ENCODE measurements around the gene SLC35F6.
"Not testable (repeated sequence)": the region's sequence is repeated elsewhere in the genome, so short reads cannot be mapped to it uniquely, and the experiment has no call there.

Gene SLC35F6

GRCh38 chr2:26792720-26793119 lies 28.6 kb downstream of the SLC35F6 start:
- Histone ChIP-seq H3K36me3 (ENCODE audit: control insufficient read depth, insufficient read depth, low read length, severe bottlenecking) (no peaks in the 10 kb centered on the region), H3K4me3 (ENCODE audit: low read length) (no peak overlapping the region), H3K27me3 (replicated peaks; ENCODE audit: control insufficient read depth, insufficient read depth, low read length) (no peaks in the 10 kb centered on the region), H3K9me3 (ENCODE audit: control insufficient read depth, low read length) (peaks cover 6% of the 10 kb centered on the region), H3K9ac (ENCODE audit: low read length) (no peak overlapping the region), H3K4me1 (ENCODE audit: control insufficient read depth, insufficient read depth, low read length) (peaks cover 7% of the 10 kb centered on the region)
- DNase-seq (ENCODE audit: low read depth): no peak

- no peaks in the 10 kb centered on the region for H3K36me3 ChIP-seq (ENCODE audit: control insufficient read depth, insufficient read depth, low read length, severe bottlenecking)
- no peak overlapping the region for H3K9ac ChIP-seq (ENCODE audit: low read length)
- DNase-seq (ENCODE audit: low read depth): no peak
- H3K9me3 ChIP-seq (ENCODE audit: control insufficient read depth, low read length): peaks cover 6% of the 10 kb centered on the region
- H3K4me3 ChIP-seq (ENCODE audit: low read length): no peak overlapping the region
- H3K4me1 ChIP-seq (ENCODE audit: control insufficient read depth, insufficient read depth, low read length): peaks cover 7% of the 10 kb centered on the region
- H3K27me3 ChIP-seq (replicated peaks; ENCODE audit: control insufficient read depth, insufficient read depth, low read length): no peaks in the 10 kb centered on the region
Measured at GRCh38 chr2:26793518-26793917, 29.4 kb downstream of the SLC35F6 start.

DNA sequence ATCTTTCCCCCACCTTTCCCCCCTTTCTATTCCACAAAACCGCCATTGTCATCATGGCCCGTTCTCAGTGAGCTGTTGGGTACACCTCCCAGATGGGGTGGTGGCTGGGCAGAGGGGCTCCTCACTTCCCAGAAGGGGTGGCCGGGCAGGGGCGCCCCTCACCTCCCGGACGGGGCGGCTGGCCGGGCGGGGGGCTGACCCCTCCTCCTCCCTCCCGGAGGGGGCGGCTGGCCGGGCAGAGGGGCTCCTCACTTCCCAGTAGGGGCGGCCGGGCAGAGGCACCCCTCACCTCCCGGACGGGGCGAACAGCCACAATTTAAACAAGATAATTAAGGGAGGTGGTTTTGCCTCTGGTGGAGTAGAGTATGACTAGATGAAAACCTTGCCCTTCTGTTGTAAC lies 31.1 kb downstream of the SLC35F6 start:
- not testable (repeated sequence) for H3K9me3 ChIP-seq (ENCODE audit: control insufficient read depth, low read length); H3K36me3 ChIP-seq (ENCODE audit: control insufficient read depth, insufficient read depth, low read length, severe bottlenecking); H3K4me1 ChIP-seq (ENCODE audit: control insufficient read depth, insufficient read depth, low read length); H3K27me3 ChIP-seq (replicated peaks; ENCODE audit: control insufficient read depth, insufficient read depth, low read length); H3K9ac ChIP-seq (ENCODE audit: low read length); DNase-seq (ENCODE audit: low read depth); H3K4me3 ChIP-seq (ENCODE audit: low read length)

DNA sequence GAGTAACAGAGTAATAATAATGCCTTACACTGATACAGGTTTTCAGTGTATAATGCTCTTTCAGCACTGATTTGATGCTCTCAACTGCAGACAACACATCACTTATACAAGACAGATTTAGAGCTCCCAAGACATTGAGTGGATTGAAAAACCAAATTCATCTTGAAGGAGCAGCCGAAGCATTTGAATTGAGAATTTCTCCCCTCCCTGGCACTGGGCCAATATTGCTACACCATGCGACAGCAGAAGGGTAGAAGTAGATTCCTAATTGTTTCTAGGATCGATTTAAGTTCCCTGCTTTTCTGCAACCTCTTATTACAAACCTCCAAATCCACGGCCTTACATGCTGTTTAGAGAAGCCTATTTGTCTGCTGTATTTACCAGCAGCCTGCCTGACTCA lies 37.2 kb downstream of the SLC35F6 start:
- Histone ChIP-seq H3K27me3 (replicated peaks; ENCODE audit: control insufficient read depth, insufficient read depth, low read length) (no peaks in the 10 kb centered on the region), H3K4me1 (ENCODE audit: control insufficient read depth, insufficient read depth, low read length) (peaks cover 7% of the 10 kb centered on the region), H3K9me3 (ENCODE audit: control insufficient read depth, low read length) (no peaks in the 10 kb centered on the region), H3K4me3 (ENCODE audit: low read length) (no peak overlapping the region), H3K36me3 (ENCODE audit: control insufficient read depth, insufficient read depth, low read length, severe bottlenecking) (no peaks in the 10 kb centered on the region), H3K9ac (ENCODE audit: low read length) (no peak overlapping the region)
- no peak for DNase-seq (ENCODE audit: low read depth)

DNA sequence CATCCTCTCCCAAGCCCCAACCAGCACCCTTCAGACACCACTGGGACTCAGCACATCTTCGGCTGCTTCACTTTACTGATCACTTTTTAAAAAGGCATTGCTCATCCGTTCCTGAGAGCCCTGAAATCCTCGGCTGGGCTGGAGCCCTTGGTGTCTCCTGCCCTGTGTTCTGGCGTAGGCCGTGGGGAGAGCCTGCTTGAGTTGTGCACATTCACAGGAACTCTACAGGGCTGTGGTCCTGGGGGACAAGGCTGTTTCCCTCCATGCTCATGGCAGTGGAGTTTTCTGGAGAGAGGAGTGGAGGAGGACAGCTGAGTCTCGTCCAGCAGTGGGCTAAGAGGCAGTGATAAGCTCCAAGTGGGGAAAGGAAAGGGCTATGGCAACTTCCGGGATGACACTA lies 37.7 kb downstream of the SLC35F6 start:
- H3K36me3 ChIP-seq (ENCODE audit: control insufficient read depth, insufficient read depth, low read length, severe bottlenecking): no peaks in the 10 kb centered on the region
- H3K27me3 ChIP-seq (replicated peaks; ENCODE audit: control insufficient read depth, insufficient read depth, low read length): no peaks in the 10 kb centered on the region
- no peaks in the 10 kb centered on the region for H3K9me3 ChIP-seq (ENCODE audit: control insufficient read depth, low read length)
- peaks cover 7% of the 10 kb centered on the region for H3K4me1 ChIP-seq (ENCODE audit: control insufficient read depth, insufficient read depth, low read length)
- no peak overlapping the region for H3K9ac ChIP-seq (ENCODE audit: low read length)
- H3K4me3 ChIP-seq (ENCODE audit: low read length): no peak overlapping the region
- DNase-seq (ENCODE audit: low read depth): no peak

GRCh38 chr2:26805241-26805676 lies 41.2 kb downstream of the SLC35F6 start:
- no peak overlapping the region for H3K4me3 ChIP-seq (ENCODE audit: low read length)
- no peak overlapping the region for H3K9ac ChIP-seq (ENCODE audit: low read length)
- H3K36me3 ChIP-seq (ENCODE audit: control insufficient read depth, insufficient read depth, low read length, severe bottlenecking): no peaks in the 10 kb centered on the region
- H3K4me1 ChIP-seq (ENCODE audit: control insufficient read depth, insufficient read depth, low read length): peaks cover 12% of the 10 kb centered on the region
- DNase-seq (ENCODE audit: low read depth): peak; percentile 20
- no peaks in the 10 kb centered on the region for H3K27me3 ChIP-seq (replicated peaks; ENCODE audit: control insufficient read depth, insufficient read depth, low read length)
- H3K9me3 ChIP-seq (ENCODE audit: control insufficient read depth, low read length): no peaks in the 10 kb centered on the region

DNA sequence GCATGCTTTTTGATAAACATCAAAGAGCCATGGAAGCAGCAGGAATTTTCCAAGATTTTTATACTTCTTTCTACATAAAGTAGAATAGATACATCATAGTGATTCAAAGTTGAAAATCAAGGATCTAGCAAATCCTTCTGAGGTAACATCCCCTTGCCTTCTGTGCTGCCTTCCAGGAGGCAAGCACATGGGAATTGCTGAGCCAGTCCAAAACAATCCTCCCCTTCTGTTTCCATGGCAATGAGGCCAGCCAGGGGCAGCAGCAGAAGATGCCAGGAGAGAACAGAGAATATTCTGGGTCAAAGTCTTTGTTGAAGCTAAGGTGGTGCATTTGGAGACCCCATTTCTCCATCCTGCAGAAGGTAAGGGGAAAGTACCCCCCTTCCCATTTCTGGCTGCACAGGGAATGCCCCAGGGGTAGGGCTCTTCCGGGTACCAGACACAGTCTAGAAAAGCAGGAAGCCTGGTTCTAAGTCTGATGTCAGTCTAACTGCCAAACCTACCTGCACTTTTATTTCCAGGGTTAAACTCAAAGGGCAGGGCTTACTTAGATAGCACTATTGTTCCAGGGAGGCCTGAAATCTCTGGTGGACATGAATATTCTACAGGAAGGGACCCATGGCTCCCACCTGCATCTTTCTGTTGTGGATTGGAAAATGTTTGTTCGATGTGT lies 43.8 kb downstream of the SLC35F6 start:
- no peaks in the 10 kb centered on the region for H3K36me3 ChIP-seq (ENCODE audit: control insufficient read depth, insufficient read depth, low read length, severe bottlenecking)
- H3K9ac ChIP-seq (ENCODE audit: low read length): no peak overlapping the region
- H3K4me1 ChIP-seq (ENCODE audit: control insufficient read depth, insufficient read depth, low read length): peaks cover 12% of the 10 kb centered on the region
- H3K27me3 ChIP-seq (replicated peaks; ENCODE audit: control insufficient read depth, insufficient read depth, low read length): peaks cover 12% of the 10 kb centered on the region
- no peaks in the 10 kb centered on the region for H3K9me3 ChIP-seq (ENCODE audit: control insufficient read depth, low read length)
- DNase-seq (ENCODE audit: low read depth): peak; percentile 54
- no peak overlapping the region for H3K4me3 ChIP-seq (ENCODE audit: low read length)

GRCh38 chr2:26809211-26809610 lies 45.1 kb downstream of the SLC35F6 start:
- H3K9ac ChIP-seq (ENCODE audit: low read length): no peak overlapping the region
- no peaks in the 10 kb centered on the region for H3K36me3 ChIP-seq (ENCODE audit: control insufficient read depth, insufficient read depth, low read length, severe bottlenecking)
- no peaks in the 10 kb centered on the region for H3K9me3 ChIP-seq (ENCODE audit: control insufficient read depth, low read length)
- DNase-seq (ENCODE audit: low read depth): no peak
- H3K4me1 ChIP-seq (ENCODE audit: control insufficient read depth, insufficient read depth, low read length): peaks cover 12% of the 10 kb centered on the region
- H3K27me3 ChIP-seq (replicated peaks; ENCODE audit: control insufficient read depth, insufficient read depth, low read length): peaks cover 12% of the 10 kb centered on the region
- H3K4me3 ChIP-seq (ENCODE audit: low read length): no peak overlapping the region

DNA sequence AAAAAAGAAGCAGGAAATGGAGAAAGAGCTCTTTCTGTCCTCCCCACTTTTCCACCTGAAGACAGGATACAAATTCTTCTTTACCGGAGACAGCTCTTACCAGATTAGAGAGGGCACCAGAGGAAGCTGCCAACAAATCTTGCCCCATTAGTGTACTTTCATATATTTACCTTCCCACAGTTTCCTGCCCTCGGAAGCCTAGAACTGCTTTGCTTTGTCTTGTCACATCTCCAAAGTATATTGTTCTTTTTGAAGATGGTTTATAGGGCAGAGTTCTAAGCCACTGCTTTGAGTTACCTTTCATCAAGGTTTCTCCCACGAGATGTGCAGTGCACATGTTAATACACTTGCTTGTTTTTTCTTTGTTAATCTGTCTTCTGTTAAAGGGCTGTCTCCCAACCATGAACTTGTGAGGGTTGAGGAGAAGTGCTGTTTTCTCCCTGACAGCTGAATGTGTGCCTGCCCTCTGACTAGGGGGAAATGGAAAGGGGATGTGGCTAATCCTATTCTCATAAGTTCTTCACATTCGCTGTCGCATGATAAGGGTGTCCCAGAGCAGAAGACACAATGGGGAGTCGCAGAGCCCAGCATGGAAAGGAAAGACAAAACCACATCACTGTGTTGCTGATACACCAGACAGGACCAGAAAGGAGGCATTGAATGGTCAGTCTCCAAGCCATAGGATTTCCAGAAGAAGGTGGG lies 45.9 kb downstream of the SLC35F6 start:
- Histone ChIP-seq H3K9me3 (ENCODE audit: control insufficient read depth, low read length) (no peaks in the 10 kb centered on the region), H3K4me3 (ENCODE audit: low read length) (no peak overlapping the region), H3K4me1 (ENCODE audit: control insufficient read depth, insufficient read depth, low read length) (peaks cover 10% of the 10 kb centered on the region), H3K27me3 (replicated peaks; ENCODE audit: control insufficient read depth, insufficient read depth, low read length) (peaks cover 12% of the 10 kb centered on the region), H3K36me3 (ENCODE audit: control insufficient read depth, insufficient read depth, low read length, severe bottlenecking) (no peaks in the 10 kb centered on the region), H3K9ac (ENCODE audit: low read length) (no peak overlapping the region)
- no peak for DNase-seq (ENCODE audit: low read depth)

DNA sequence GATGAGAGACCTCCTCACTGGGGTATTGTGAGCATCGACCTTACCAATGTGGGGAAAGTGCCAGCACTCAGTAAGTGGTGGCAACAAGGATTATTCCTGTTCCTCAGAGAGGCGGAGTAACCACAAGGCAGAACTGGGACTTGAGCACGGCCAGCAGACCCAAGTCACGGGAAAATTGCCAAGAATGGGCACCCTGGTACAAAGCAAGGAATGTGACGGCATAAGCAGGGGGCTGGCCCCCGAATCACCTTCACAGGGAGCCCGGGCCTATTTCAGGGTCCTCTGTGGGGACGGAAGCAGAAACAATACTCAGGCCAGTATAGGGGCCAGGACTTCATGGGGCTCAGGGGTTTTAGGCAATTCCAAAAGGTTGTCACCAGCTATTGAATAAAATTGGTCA lies 47.2 kb downstream of the SLC35F6 start:
- no peaks in the 10 kb centered on the region for H3K9me3 ChIP-seq (ENCODE audit: control insufficient read depth, low read length)
- H3K4me1 ChIP-seq (ENCODE audit: control insufficient read depth, insufficient read depth, low read length): peaks cover 4% of the 10 kb centered on the region
- H3K4me3 ChIP-seq (ENCODE audit: low read length): no peak overlapping the region
- H3K36me3 ChIP-seq (ENCODE audit: control insufficient read depth, insufficient read depth, low read length, severe bottlenecking): no peaks in the 10 kb centered on the region
- no peak overlapping the region for H3K9ac ChIP-seq (ENCODE audit: low read length)
- no peak for DNase-seq (ENCODE audit: low read depth)
- H3K27me3 ChIP-seq (replicated peaks; ENCODE audit: control insufficient read depth, insufficient read depth, low read length): peaks cover 14% of the 10 kb centered on the region

- Histone ChIP-seq H3K27me3 (replicated peaks; ENCODE audit: control insufficient read depth, insufficient read depth, low read length) (peaks cover 22% of the 10 kb centered on the region), H3K36me3 (ENCODE audit: control insufficient read depth, insufficient read depth, low read length, severe bottlenecking) (no peaks in the 10 kb centered on the region), H3K4me3 (ENCODE audit: low read length) (no peak overlapping the region), H3K4me1 (ENCODE audit: control insufficient read depth, insufficient read depth, low read length) (peaks cover 4% of the 10 kb centered on the region), H3K9me3 (ENCODE audit: control insufficient read depth, low read length) (no peaks in the 10 kb centered on the region), H3K9ac (ENCODE audit: low read length) (no peak overlapping the region)
- no peak for DNase-seq (ENCODE audit: low read depth)
Measured at GRCh38 chr2:26811791-26812694, 48.0 kb downstream of the SLC35F6 start.

Measured in adipocyte (in vitro differentiated cells).